ENCODE results near the gene POLD4.

The POLD4 gene

GRCh38 chr11:67317888-67318555, 35.3 kb downstream of the POLD4 start:
- no peak for DNase-seq (ENCODE audit: low read depth in 3 of 3)

DNA sequence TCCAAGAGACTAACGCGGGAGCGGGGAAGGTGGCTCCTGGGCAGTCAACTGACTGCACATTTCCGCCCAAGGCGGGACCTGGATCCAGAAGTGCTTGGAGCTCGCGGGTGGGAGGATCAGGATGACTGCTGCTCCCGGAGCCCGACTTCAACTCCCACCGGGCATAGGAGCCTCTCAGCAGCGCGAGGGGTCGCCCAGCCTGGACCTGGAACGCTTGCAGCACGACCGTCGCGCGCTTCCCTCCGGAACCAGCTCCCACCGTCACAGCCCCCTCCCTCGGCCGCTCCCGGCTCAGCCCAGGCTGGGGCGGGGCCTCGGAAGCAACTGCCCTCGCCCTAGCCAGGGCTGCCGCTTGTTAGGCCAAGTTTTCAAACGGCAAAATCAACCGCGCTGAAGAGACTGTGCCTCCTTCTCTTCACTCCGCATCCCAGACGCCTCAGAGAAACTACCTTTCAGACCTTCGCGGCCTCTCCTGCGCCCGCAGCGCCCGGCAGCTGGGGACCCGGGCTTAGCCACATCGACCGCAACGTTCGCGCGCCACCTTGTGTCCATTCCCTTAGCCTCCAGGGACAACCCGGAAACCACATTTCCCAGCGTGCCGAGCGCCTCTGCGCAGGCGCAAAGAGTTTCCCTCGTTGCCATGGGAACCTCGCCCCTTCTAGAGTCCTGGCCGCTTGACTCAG, 36.0 kb downstream of the POLD4 start:
- DNase-seq (ENCODE audit: low read depth in 3 of 3), result peak; percentile 98 to 99 (median 98)

- no peak for DNase-seq (ENCODE audit: low read depth in 3 of 3)
These were observed 36.5 kb downstream of the POLD4 start for GRCh38 chr11:67316882-67317204.

GRCh38 chr11:67315325-67315909, 37.9 kb downstream of the POLD4 start:
- no peak for DNase-seq (ENCODE audit: low read depth in 3 of 3)

DNA sequence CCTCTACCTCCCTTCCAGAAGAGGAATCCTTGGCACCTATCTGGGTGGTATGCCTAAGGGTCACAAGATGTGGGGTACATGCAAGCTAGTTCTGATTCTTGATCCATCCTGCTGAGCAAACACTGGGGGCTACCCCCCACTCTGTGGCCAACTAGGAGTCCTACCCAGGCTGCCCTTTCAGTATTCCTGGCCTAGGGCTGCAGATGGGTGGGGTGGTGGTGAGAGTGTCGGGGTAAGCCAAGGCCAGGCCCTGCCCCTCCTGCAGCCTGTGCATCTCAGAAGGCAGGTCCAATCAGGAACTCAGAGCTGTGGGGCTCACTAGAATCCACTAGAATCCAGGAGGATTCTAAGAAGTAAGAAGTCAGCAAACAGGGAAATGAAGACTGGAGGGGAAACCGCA, 39.1 kb downstream of the POLD4 start:
- DNase-seq (ENCODE audit: low read depth in 3 of 3), result no peak

DNA sequence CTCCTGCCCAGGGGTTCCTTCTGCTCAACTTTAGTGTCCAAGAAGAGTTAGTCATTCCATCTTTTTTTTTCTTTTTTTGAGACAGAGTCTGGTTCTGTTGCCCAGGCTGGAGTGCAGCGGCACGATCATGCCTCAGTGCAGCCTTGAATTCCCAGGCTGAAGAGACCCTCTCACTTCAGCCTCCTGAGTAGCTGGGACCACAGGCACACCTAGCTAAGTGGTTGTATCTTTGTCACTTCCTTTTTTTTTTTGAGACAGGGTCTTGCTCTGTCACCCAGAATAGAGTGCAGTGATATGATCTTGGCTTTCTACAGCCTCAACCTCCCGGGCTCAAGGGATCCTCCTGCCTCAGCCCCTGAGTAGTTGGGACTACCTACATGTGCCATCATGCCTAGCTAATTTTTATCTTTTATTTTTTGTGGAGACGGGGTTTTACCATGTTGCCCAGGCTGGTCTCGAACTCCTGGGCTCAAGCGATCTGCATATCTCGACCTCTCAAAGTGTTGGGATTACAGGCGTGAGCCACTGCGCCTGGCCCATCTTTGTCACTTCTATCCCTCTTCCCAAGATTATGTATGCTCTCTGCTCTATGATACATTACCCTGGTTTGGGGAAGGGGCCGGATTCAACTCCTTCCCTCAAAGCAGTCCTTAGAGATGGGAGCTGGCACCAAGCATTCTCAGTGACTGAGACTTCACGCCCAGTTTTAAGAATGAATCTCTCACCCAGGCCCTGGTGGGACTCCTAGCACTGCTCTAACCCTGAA, 40.0 kb downstream of the POLD4 start:
- no peak for DNase-seq (ENCODE audit: low read depth in 3 of 3)

DNA sequence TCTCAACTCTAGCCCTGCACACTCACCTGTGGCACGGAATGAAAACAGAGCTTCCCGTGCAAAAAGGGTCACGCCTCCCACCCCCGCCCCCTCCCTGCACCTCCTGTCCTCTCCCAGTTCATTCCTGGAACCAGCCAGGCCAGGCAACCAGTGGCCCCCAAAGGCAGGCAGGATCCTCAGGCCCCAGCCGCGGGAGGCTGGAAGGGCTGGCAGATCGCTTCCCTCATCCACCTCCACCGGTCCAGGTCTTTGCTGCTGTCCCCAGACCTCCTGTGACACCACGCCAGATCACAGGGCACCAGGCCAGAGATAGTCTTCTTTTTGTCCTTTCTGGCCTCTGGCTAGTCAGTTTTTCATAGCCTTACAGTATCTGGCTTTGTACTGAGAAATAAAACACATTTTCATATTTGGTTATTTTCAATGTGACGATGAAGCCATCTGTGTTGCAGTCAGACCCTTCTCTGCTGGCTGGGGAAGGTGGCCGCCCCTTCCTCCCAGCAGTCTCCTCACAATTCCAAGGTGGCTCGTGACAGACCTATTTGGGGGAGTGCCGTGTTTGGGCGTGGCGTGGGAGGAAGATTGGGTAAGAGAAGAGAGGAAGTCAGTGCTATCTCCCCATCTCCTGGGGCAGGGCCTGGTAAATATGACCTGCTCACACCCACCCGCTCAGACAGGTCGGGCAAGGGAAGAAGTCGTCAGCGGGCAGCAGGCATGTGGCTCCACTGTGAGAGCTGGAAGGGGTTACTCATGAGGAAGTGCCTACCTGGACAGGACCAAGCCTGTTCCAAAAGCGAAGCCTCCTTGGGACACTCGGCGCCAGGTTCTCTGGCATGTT, 40.9 kb downstream of the POLD4 start:
- no peak for DNase-seq (ENCODE audit: low read depth in 3 of 3)

GRCh38 chr11:67311556-67312082, 41.7 kb downstream of the POLD4 start:
- DNase-seq (ENCODE audit: low read depth in 3 of 3), result no peak

GRCh38 chr11:67311051-67311555, 42.2 kb downstream of the POLD4 start:
- DNase-seq (ENCODE audit: low read depth in 3 of 3), result no peak

DNA sequence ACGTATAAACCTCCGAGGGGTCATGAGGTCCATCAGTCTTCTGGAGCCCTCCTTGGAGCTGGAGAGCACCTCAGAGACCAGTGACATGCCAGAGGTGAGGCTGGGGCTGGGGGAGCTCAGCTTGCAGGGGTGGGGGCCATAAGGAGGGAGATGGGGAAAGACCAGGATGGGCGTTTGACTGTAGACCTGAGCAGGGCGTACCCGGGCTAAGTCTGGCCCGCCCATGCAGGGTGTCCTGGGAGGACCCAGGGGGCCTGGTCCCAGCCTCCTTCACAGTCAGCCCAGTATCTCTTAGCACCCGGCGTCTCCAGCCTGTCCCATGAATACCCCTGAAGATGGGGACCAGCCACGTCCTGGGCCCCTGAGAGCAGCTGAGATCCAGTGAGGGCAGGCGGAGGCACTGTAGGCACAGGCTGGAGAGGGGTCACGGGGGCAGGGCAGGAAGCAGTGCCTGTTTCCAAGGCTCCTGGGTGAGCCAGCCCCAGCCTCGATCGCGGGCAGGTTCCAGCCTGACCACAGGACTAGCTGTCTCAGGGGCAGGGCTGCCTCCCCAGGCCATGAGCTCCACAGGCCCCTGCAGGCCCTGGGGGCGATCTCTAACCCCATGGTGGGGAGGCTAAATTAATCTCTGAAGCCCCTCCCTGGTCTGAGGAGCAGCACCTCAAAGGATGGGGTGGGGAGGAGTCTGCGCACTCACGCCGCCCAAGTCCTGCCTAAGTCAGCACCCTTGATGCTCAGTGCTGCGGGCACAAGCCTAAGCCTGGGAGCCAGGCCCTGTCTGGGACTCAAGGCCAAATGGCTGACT, 42.9 kb downstream of the POLD4 start:
- DNase-seq (ENCODE audit: low read depth in 3 of 3), result no peak

DNA sequence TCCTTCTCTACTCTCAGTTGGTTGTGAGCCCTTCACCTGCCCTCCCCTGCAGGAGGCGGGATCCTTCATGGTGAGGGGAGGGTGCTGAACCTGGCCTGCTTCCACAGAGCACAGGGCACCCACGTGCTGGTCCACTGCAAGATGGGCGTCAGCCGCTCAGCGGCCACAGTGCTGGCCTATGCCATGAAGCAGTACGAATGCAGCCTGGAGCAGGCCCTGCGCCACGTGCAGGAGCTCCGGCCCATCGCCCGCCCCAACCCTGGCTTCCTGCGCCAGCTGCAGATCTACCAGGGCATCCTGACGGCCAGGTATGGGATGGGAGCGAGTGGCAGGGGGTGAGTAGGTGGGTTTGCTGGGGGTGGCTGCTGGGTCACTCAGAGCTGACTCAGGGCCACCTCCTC, 43.7 kb downstream of the POLD4 start:
- no peak for DNase-seq (ENCODE audit: low read depth in 3 of 3)

- no peak for DNase-seq (ENCODE audit: low read depth in 3 of 3)
These were observed 44.2 kb downstream of the POLD4 start for GRCh38 chr11:67309166-67309565.

GRCh38 chr11:67308031-67308866, 45.1 kb downstream of the POLD4 start:
- DNase-seq (ENCODE audit: low read depth in 3 of 3), result no peak

- DNase-seq (ENCODE audit: low read depth in 3 of 3), result no peak
These were observed 45.8 kb downstream of the POLD4 start for GRCh38 chr11:67307545-67308001.

DNA sequence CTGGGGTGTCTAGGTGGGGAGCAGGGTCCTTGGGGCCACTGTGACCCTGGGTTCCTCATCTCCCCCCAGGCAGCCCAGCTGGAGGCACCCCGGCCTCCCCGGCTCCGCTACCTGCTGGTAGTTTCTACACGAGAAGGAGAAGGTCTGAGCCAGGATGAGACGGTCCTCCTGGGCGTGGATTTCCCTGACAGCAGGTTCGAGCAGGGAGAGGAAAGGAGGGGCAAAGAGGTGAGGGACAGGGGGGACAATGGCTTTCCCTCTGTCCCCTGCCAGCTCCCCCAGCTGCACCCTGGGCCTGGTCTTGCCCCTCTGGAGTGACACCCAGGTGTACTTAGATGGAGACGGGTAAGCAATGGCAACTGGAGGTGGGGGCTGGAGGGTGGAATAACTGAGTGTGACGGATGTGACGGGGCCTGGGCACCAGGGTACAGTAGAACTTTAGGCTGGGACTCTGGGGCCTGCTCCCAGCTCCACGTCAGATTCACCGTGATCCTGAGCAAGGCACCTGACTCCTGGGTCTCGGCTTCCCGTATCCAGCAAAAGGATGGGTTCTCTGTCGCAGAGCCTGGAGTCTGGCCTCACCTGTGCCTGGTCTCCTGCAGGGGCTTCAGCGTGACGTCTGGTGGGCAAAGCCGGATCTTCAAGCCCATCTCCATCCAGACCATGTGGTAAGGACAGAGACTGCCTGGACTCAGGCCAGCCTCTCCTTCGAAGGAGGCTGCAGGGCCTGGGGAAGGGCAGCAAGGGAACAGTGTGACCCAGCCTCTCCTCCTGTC, 46.4 kb downstream of the POLD4 start:
- DNase-seq (ENCODE audit: low read depth in 3 of 3), result no peak

- DNase-seq (ENCODE audit: low read depth in 3 of 3), result no peak
These were observed 48.7 kb downstream of the POLD4 start for GRCh38 chr11:67304511-67305113.

GRCh38 chr11:67303835-67304411, 49.4 kb downstream of the POLD4 start:
- no peak for DNase-seq (ENCODE audit: low read depth in 3 of 3)

All from stimulated activated CD4-positive, alpha-beta T cell treated with anti-CD3 and anti-CD28 coated beads, TNF-alpha, amount 100 ng/mL, for 48 hours (primary cell).